ENCODE data around the gene CIPC. TPM values are rescaled to one million over a fixed set of nuclear protein-coding genes. Genes with fewer than 3 reads are reported as not detected.

The CIPC gene
- total and polyA plus RNA-seq, 9 of the 15 experiments (the other 6 are each of a cell fraction or from before 2014, with no cell fraction given): 5.0 to 16.9 (median 10.7) TPM

DNA sequence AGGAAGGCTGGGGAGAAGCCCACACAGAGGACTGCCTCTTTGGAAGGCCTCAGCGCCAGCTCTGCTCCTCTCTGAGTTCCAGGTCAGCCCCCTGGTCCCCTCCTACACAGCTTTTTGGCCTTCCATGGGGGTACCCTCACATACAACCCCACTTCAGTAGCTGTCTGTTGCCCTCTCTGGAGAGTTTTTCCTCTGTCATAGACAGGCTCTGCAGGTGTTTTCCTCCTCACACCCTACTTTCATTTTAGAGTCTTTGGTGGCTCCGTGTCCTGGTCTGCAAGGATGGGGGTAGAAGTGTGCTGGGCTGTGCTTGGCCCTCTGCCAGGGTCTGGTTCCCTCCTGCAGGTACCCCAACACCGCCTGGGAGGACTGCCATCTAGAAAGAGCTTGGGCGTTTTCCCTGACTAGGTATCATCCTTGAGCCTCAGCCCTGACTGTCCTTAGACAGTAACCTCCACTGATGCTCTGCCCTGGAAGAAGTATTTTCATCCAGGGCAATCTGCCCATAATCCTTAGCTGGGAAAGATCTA is 28.5 kb downstream of the CIPC start:
- ATAC-seq (no peak), FAIRE-seq (no peak), DNase-seq (ENCODE audit: extremely low read depth in 1 of 4, low spot score in 3 of 4) (no peak)
- no peaks in the 10 kb centered on the region; the same call in 1 of the 2 replicates for H4K20me1 ChIP-seq (replicated peaks; ENCODE audit: control insufficient read depth, insufficient read depth, low read length)
- no peaks in the 10 kb centered on the region for H3K9me1 ChIP-seq (ENCODE audit: control insufficient read depth, insufficient read depth, low read length)
- BruUV-seq (replicated peaks): no TSS peak
- TF ChIP-seq ZNF41 (CRISPR knock-in tag; conservative IDR thresholded peaks at IDR 0.05) (no peak), HNRNPL (IDR thresholded peaks at IDR 0.05; ENCODE audit: low read depth, low read length) (no peak)
- H3K79me2 ChIP-seq (ENCODE audit: control insufficient read depth, insufficient read depth, low read length): no peaks in the 10 kb centered on the region
- in situ Hi-C loops (cut with MboI): no loop called here
- no peak overlapping the region for H3K27ac ChIP-seq (ENCODE audit: extremely low read depth, low read depth, low read length)
- no peak overlapping the region for H3K4me3 ChIP-seq
- peaks cover 0 to 26% of the 10 kb centered on the region in 2 experiments; a peak in 2 of 5 replicates for H3K27me3 ChIP-seq (ENCODE audit: control insufficient read depth in 2 of 2, insufficient read depth in 2 of 2, low read length in 2 of 2)
- no peaks in the 10 kb centered on the region for H3K9me3 ChIP-seq (replicated peaks; ENCODE audit: control insufficient read depth, insufficient read depth, low read depth, low read length)
- CTCF ChIA-PET (ENCODE audit: low intra/inter-chr PET ratio): no interaction called here
- no peak overlapping the region for H3K4me2 ChIP-seq (ENCODE audit: insufficient read depth, low read length)
- WGBS (ENCODE audit: insufficient coverage, low coverage, missing lambda C conversion rate): 6% methylated on average over 4 of the region's 4 CpGs
- no peak overlapping the region for H2AFZ ChIP-seq (ENCODE audit: low read depth, low read length)
- no peaks in the 10 kb centered on the region for H3K36me3 ChIP-seq (ENCODE audit: control insufficient read depth, insufficient read depth, low read length)
- intact Hi-C loops (cut with micrococcal nuclease): no loop called here
- POLR2A ChIA-PET: no interaction called here
- H3K9ac ChIP-seq (ENCODE audit: insufficient read depth in 1 of 2, low read depth in 2 of 2, low read length in 2 of 2): no peak overlapping the region
- H3K4me1 ChIP-seq (replicated peaks in 1 of 2; ENCODE audit: control insufficient read depth in 2 of 2, insufficient read depth in 2 of 2, low read length in 2 of 2): peaks cover 0 to 22% of the 10 kb centered on the region in 2 experiments; a peak in 4 of 5 replicates

DNA sequence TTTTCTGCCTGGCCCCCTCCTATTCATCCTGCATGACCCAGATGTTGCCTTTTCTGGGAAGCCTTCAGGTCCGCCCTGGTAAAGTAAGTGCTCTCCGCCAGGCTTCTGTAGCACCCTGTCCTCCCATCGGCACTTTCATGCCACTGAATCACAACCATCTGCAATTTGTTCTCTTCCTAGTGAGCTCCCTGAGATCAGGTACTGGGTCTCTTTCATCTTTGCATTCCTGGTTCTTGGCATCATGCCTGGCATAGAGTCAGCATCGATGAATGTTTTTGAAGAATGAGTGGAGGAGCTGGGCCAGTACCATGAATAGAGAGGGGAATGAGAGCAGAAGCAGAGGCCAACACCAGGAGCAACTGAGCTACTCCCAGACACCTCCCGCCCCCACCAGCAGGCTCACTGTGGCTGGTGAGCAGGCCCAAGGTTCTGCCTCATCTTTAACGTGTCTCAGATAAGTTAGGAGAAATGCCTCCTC is 30.4 kb downstream of the CIPC start:
- Histone ChIP-seq H3K9me1 (ENCODE audit: control insufficient read depth, insufficient read depth, low read length) (no peaks in the 10 kb centered on the region), H3K4me3 (no peak overlapping the region), H3K9me3 (replicated peaks; ENCODE audit: control insufficient read depth, insufficient read depth, low read depth, low read length) (no peaks in the 10 kb centered on the region), H4K20me1 (replicated peaks; ENCODE audit: control insufficient read depth, insufficient read depth, low read length) (no peaks in the 10 kb centered on the region; the same call in 1 of the 2 replicates), H3K9ac (ENCODE audit: insufficient read depth in 1 of 2, low read depth in 2 of 2, low read length in 2 of 2) (no peak overlapping the region), H3K4me1 (replicated peaks in 1 of 2; ENCODE audit: control insufficient read depth in 2 of 2, insufficient read depth in 2 of 2, low read length in 2 of 2) (peaks cover 0 to 20% of the 10 kb centered on the region in 2 experiments; a peak in 4 of 5 replicates), H3K79me2 (ENCODE audit: control insufficient read depth, insufficient read depth, low read length) (no peaks in the 10 kb centered on the region), H3K27ac (ENCODE audit: extremely low read depth, low read depth, low read length) (no peak overlapping the region), H2AFZ (ENCODE audit: low read depth, low read length) (no peak overlapping the region), H3K36me3 (ENCODE audit: control insufficient read depth, insufficient read depth, low read length) (no peaks in the 10 kb centered on the region), H3K4me2 (ENCODE audit: insufficient read depth, low read length) (no peak overlapping the region), H3K27me3 (ENCODE audit: control insufficient read depth in 2 of 2, insufficient read depth in 2 of 2, low read length in 2 of 2) (peaks cover 0 to 31% of the 10 kb centered on the region in 2 experiments; a peak in 2 of 5 replicates)
- FAIRE-seq (no peak), DNase-seq (ENCODE audit: extremely low read depth in 1 of 4, low spot score in 3 of 4) (no peak), ATAC-seq (no peak)
- POLR2A ChIA-PET: interaction anchor here (0.6 kb wide), 1 partner anchor 330 kb away, joined by 3 read pairs; no protein-coding TSS in a partner anchor
- TF ChIP-seq ZNF561 (CRISPR knock-in tag; conservative IDR thresholded peaks at IDR 0.05) (no peak), SOX6 (IDR thresholded peaks at IDR 0.05) (no peak), ZNF197 (CRISPR knock-in tag; IDR thresholded peaks at IDR 0.05; ENCODE audit: low read depth) (no peak), NELFE (IDR thresholded peaks at IDR 0.05; ENCODE audit: insufficient read depth, insufficient read length) (no peak), ZNF347 (CRISPR knock-in tag; IDR thresholded peaks at IDR 0.05; ENCODE audit: low read depth) (no peak), RNF219 (CRISPR knock-in tag; IDR thresholded peaks at IDR 0.05) (no peak), ARID2 (IDR thresholded peaks at IDR 0.05) (no peak)
- TF ChIP-seq, protein P1, sequence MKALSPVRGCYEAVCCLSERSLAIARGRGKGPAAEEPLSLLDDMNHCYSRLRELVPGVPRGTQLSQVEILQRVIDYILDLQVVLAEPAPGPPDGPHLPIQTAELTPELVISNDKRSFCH (CRISPR knock-in tag; IDR thresholded peaks at IDR 0.05): no peak
- TF ChIP-seq, protein P1 (tag; IDR thresholded peaks at IDR 0.05): no peak
- BruUV-seq (replicated peaks): no TSS peak
- intact Hi-C loops (cut with micrococcal nuclease): no loop called here
- in situ Hi-C loops (cut with MboI): no loop called here
- WGBS (ENCODE audit: insufficient coverage, low coverage, missing lambda C conversion rate): 4% methylated on average over 5 of the region's 6 CpGs
- CTCF ChIA-PET (ENCODE audit: low intra/inter-chr PET ratio): no interaction called here
